HG02588 (cell line): ENCODE results near the gene NEUROD6.

Source experiments
- ATAC-seq: cut with Tn5 transposase; IDR thresholded peaks from one replicate; pipeline ENCODE4 v1.9.1; 2021; ENCODE audit warnings: mild to moderate bottlenecking, moderate library complexity; ENCODE audit not compliant: unreplicated experiment

NEUROD6 gene

DNA sequence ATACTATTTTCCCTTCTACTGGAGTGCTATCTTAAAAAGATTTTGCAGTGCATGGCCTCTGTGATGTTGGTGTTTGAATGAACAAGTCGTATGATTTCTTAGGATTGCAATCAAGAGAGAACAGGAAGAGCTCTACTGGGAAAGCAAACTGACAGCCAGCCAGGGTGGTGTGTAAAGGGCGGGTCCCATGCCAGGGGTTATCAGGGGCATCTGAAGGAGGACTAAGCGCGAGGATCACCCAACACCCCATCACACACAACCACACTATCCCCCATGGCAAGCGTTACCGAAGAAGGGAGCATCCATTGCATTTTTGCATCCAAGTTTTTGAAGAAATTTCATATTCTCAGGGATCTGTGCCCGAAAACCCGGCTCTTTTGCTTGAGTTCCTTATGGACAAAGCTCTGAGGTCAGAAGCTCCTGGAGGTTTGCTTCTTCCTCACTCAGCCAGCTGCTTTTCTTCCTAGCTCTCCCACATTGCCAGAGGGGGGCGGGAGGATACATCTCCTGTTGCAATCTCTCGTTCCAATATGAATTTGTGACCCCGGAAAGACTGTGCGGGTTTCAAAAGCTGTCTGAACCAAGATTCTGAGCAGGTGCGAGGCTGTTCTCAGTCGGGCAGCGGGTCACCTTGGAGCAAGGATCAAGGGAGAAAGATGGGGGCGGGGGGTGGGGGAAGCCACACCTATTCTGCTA, 5.2 kb downstream of the NEUROD6 start:
- no peak for ATAC-seq

DNA sequence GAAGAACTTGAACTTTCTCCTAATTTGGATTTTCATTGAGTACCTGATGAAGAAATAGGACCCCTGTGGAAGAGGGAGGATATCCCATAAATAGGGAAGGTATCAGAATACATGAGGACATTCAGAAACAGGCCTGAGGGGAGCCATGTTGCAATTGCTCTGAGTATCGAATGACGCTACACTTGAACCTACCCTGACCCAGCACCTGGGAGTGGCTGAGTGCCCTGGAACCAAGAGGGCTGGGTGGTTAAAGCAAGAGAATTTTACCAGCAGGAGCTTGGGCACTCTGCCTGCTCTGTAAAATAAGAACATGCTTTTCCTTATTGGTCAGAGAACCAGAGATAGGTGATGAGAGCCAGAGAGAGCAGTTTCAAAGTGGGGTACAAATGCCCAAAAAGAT, 7.2 kb downstream of the NEUROD6 start:
- ATAC-seq, result no peak

DNA sequence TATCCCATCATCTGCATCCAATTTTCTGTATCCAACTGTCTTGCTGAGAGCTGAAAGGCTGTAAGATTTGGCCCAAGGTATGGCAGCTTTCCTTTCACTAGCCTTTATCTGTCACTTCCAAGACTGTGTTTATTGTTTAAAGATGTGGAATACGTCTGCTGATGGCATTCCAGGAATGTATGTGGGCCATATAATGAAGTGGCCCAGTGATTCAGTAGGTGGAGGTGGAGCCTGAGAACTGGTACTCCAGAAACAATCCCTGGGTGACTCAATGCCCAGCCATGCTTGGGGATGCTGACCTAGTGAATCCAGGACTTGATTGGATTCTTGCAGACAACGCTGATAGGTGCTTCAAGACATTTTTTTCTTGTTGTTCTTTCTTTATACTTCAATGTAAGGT, 13.5 kb downstream of the NEUROD6 start:
- ATAC-seq, result no peak

DNA sequence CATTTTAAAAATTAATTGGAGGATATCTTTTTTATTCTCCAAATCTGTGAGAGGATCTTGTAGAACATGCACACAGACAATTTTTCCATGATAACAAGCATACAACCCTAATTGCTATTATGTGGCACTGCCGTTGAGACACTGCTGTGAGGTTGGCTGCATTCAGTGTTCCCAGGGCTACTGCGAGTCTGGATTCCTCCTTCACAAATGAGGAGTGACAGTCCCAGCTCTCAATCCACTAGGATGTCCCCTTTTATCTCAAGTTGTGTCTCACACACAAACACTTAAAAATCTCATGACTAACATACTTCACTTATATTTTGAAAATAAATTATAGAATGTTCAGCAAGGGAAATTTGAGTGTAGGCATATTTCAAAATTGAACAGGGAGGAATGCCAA, 14.1 kb downstream of the NEUROD6 start:
- ATAC-seq, result no peak

DNA sequence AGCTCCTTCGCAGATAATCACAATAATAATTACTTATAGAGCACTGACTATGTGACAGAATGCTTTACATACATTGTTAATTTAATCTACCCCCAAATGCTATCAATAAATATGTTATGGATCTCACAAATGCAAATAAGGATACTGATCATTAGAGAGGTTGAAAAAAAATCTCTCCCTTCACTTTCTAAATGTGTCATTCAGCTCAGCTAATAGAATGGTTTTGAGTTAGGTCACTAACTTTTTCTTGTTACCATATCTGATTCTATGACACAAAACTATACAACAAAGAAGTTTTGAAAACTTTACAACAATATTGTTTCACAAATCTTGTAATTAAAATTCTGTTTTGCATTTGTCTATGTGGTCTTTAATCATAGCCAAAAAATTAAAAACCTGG, 17.4 kb downstream of the NEUROD6 start:
- no peak for ATAC-seq

DNA sequence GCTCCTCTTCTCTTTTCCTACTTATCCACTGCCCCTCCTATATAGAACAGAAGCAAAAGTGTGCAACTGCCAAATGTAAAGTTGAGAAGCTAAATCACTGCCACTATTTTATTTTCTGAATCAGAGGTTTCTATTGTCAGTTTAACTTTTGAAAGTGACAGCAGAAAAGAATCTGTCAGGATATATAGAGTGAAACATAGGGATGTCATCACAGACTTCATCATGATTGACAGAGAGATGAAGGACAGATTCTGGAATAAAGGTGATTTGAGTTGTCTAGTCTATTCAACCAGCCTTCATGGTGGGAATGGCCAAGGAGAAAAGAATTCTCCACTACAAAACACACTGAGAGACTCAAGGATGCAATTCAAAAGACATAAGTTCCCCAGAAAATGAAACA, 19.9 kb downstream of the NEUROD6 start:
- no peak for ATAC-seq

DNA sequence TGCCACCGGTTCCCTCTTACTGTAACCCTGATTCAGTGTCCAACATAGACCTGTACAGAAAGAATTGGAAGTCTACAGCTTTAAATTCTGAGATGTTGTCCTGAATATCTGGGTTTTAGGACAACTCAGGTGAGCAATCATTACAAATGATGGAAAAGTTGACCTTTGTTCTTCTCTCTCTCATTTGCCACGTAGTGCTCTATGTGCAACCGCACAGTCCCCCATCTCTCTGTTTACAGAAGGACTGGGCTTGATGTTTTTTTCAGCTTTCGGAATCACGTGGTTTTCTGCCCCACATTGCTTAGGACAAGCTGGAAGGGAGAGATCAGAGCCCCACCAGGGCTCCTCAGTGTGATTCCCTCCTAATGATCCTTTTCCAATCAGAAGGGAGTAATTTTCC, 22.2 kb downstream of the NEUROD6 start:
- ATAC-seq, result no peak

DNA sequence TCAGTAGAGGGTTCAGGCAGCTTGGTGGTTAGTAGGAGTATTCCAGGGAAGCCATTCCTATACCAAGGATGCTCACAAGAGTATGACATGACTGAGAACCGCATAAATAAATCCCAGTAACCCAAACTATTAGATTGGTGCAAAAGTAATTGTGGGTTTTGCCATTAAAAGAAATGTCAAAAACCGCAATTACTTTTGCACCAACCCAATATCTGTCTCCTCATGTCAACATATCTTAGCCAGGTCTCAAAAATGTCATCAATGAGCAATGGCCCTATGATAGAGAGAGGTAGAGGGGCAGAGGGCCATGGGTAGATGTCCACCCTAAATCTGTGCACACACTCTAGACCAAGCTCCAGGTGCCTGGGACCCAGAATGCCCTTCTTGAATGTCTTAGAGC, 23.6 kb downstream of the NEUROD6 start:
- ATAC-seq, result no peak

DNA sequence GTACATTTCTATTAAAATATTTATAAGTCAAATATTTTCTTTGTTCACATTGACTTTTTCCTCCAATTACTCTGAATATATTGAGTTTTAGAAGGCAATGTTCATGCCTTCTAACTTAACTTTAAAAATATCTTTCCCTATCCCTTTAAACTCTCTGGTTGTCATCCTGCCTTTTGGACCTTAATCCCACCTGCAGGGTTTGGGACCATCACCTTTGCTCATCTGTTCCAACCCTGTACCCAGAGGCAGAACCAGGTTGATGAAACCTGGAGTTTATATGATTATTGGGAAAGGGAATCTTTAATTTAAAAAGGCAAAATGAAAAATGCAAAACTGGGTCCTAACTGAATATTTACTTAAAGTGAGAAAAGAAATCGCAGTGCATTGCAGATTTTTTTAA, 24.8 kb downstream of the NEUROD6 start:
- ATAC-seq, result no peak

DNA sequence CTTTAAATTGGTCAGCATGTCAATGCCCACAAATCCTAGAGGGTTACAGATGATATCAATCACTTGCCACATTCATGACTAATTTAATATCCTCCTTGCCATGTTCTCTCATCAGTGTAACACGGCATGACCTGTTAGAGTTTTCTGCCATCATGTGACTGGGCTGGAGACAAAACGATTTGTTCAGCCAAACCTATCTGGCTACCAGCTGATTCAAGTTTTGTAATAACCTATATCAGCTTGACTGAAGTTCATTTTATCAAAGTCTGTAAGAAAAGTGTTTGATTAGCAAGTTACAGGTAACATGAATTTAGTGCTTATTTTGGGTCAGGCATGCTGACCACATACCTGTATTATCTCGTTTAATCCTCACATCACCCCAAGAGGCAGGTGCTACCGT, 25.7 kb downstream of the NEUROD6 start:
- ATAC-seq, result no peak

DNA sequence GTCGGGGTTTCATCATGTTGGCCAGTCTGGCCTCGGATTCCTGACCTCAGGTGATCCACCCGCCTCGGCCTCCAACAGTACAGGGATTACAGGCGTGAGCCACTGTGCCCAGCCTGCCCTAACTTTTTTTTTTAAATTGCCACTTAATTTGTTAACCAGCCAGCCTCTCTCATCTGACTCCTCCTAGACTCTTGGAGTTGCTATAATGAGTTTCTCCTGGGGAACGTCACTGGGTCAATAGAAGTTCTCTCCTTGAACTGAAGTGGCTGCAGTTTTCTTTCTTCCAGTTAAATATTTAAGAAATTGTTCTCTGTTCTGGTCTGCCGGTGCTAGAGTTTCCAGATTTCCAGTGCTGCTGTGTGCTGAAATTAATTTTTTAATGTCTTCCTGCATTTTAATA, 27.6 kb downstream of the NEUROD6 start:
- no peak for ATAC-seq

DNA sequence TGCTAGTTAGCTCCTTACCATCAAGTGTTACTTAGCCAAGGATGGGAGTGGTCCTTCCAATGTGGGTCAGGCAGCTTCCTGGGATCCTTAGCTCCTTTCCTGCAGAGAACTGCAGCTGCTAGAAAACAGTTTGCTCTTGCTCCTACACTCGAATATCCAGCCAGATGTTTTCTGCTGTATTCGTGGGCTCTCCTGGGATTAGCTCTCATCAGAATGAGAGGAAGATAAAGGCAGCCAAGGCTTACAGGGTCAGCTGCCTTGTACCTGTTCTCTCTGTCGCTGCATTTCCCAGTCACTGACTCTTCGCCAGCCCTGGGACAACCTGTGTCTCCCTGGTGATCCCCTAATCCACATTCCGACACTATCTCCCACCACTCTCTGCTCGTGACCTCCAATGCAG, 29.0 kb downstream of the NEUROD6 start:
- no peak for ATAC-seq

DNA sequence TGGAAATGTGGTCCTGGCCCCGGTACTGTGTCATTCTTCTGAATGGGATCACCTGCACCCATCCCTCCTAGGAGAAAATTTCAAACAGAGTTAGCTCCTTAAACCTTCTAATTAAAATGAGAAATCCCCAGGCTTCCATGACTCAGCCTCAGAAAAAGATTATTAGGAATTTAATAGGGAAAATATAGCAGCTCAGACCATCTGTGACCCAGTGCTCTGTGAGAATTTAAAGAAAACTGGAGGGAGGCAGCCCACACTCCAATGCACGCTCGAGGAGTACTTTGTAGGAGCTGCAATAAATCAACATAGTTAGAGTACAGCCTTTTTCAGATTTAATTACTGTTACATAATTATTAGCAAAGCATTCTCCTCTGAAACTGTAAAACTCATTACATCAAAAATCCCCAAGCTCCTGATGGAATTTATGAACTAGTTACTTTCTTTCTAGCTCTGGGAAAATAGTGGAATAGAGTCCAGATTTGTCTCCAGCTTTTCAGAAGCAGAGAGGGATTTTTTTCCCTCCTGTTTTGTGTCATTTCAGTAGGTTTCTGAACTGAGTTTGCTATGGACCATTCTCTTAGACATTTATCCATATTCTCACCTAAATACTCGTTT, 30.1 kb downstream of the NEUROD6 start:
- no peak for ATAC-seq

DNA sequence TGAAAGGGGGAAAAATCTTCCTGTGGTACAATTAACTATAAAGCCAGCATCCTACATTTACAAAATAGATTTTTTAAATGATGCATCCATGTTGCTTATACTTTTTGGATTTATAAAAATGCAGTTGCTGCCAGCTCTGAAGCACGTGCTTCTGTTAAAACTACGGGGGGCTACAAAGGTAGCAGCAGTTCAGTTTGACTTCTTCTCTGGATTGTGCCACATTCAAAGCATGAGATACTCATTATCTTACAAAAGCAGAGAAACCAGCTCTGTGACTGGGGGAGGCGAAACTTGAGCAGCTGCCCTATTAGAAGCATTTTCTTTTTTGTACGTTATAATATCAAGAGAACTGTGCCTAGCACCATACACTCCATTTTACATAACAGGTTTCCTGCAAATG, 31.1 kb downstream of the NEUROD6 start:
- no peak for ATAC-seq

DNA sequence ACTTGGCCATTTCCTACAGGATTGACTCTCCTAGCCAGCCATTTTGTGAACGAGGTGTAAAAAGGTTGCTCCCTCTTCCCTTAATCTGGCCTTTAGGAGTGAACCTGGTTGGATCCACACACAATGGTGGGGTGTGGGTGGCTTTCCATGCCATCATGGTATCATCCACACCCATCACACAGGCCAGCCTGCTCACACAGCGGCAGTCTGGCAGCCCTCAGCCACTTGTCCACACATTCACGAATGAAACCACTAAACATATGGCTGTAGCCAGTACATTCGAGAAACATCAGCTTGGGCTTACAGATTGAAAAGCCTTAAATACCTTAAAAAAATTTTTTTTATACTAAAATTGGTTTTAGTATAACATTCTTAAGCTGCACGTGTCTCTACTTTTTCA, 31.9 kb downstream of the NEUROD6 start:
- no peak for ATAC-seq

DNA sequence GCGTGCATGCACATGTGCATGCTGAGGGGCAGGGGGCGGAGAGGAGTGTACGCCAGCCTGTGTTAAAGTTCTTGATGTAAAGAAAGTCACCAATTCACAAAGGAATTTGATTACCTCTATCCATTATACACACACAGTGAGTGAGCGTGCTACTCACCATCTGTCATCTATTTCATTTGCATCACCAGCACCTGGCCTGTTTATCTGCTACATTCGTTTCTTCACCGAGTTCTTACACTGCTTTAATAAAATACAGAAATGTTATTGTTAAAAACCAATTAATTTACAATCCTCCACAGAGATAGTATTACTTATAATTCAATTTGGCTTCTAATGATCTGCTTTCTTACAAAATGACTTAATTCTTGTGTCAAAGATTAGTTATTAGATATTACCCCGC, 32.6 kb downstream of the NEUROD6 start:
- ATAC-seq, result no peak

DNA sequence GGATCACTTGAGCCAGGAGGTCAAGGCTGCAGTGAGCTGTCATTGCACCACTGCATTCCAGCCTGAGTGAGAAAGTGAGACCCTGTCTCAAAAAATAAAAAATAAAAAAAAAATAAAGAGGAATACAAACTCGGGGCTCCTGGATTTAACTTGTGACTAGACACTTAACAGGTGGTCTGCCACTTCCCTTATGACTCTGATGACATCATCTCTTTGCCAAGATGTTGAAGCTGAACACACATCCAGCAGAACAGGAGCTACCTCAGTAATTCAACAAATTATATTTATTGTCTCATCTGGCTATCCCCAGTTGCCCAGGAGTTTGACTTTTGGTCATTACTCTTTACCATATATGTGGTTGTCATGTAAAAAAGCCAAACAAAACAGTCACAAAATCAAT, 35.3 kb downstream of the NEUROD6 start:
- ATAC-seq, result no peak

DNA sequence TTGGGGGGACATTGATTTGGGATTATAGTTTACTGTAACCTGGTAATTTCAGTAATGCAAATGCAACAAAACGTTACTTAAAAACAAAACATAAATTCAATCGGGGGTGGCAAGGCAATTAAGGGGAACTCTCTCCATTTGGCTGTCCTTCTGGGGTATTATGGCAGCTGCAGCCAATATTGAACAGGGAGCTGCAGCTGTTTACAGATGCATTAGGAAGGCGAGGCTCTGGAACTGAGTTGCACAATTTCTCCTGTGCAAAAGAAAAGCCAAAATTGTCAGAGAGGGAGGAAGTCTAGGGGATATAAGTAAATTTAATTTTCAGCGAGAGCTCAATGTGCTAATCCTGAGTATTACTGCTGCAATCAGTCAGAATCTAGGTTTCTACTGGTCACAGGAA, 36.1 kb downstream of the NEUROD6 start:
- ATAC-seq, result no peak

DNA sequence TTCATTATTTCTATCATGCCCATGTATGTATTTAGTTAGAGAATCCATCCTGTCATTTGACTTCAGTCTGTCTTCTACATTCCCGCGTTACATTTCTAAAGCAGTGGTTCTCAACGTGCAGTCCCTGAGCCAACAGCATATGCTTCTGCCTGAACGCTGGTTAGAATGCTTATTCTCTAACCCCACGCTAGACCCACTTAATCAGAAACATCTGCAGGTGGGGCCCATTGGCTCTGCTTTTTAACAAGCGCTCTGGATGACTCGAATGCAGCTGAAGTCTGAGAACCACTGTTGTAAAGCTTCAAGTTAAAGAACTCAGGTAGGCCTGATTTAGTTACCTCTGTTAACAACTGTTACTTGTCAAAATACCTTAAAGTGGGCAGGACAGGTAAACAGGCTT, 38.2 kb downstream of the NEUROD6 start:
- ATAC-seq, result no peak

DNA sequence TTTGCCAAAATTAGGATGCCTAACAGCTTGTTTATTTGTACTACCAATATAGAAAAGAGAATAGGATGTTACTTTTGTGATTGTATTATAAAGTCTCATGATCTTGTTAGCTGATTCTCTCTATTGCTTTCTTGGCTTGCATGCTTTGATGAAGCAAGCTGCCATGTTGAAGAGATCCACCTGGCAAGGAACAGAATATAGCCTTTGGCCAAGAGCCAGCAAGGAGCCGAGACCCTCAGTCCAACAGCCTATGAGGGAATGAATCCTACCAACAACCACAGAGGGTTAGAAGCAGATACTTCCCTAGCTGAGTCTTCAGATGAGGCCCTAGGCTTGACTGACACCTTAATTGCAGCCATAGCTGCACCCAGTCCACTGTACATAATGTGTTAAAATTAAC, 41.2 kb downstream of the NEUROD6 start:
- no peak for ATAC-seq

DNA sequence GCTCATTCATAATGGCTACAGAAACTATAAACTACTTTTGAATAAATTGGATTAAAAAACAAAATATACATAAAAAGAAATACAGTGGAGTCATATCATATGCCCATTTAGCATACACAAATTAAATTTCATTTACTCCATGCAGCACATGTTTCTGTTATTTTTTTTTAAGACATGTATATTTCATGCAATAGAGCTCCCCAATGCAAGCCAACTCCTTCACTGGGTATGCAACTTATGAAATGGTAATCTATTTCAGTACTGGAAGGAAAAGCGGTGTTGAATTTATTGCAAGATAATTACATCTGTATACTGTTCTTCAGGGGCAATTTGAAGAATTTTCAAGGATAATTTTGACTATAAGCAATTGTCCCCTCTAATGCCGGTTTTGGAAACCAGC, 49.9 kb downstream of the NEUROD6 start:
- no peak for ATAC-seq
